H1 (cell line): ENCODE results near the gene DPY19L3. TPM values are rescaled to one million over a fixed set of nuclear protein-coding genes. Genes with fewer than 3 reads are reported as not detected.

ENCODE experiments used
- CTCF ChIA-PET: fragments of 300-600 bp; sonication (Branson Sonifier 250); formaldehyde crosslinking; loops from one replicate; lab custom pipeline; 2021; ENCODE audit not compliant: partially characterized antibody; lab: Charles Lee
- POLR2A ChIA-PET: fragments of 300-600 bp; sonication (Branson Sonifier 250); formaldehyde crosslinking; loops from one replicate; lab custom pipeline; 2021; ENCODE audit warnings: inconsistent platforms; ENCODE audit not compliant: partially characterized antibody; lab: Charles Lee
- DNase-seq, 2 experiments: peaks; one replicate each; pipeline versions ENCODE4 v3.0.0 to v3.0.0-alpha.2; 2010 to 2022; ENCODE audit warnings: low spot score in 2 of 2, low read depth in 1 of 2, mixed read lengths in 1 of 2
- FAIRE-seq: peaks from 2 replicates; lab custom pipeline; 2011; peaks lifted over from hg19 to GRCh38; lab: Jason Lieb, UNC
- H2AFZ ChIP-seq: 2 replicates; pipeline ENCODE4 v1.8.1; 2012; ENCODE audit warnings: low read length, inconsistent platforms
- H2AK5ac ChIP-seq: 2 replicates; pipeline ENCODE4 v1.6.1; 2013; ENCODE audit warnings: low read depth, low read length
- H2BK120ac ChIP-seq: replicated peaks from 2 replicates; pipeline ENCODE3; 2013; ENCODE audit warnings: low read depth, low read length, inconsistent platforms
- H2BK12ac ChIP-seq: 2 replicates; pipeline ENCODE4 v1.6.1; 2013; ENCODE audit warnings: low read depth, low read length
- H2BK15ac ChIP-seq: 2 replicates; pipeline ENCODE4 v1.6.1; 2013; ENCODE audit warnings: low read length
- H2BK20ac ChIP-seq: 2 replicates; pipeline ENCODE4 v1.6.1; 2013; ENCODE audit warnings: low read length
- H2BK5ac ChIP-seq: 2 replicates; pipeline ENCODE4 v1.6.1; 2013; ENCODE audit warnings: low read depth, low read length
- H3K14ac ChIP-seq: 2 replicates; pipeline ENCODE4 v1.6.1; 2013; ENCODE audit warnings: inconsistent platforms; ENCODE audit not compliant: insufficient read length
- H3K18ac ChIP-seq: 2 replicates; pipeline ENCODE4 v1.6.1; 2013; ENCODE audit warnings: low read length; ENCODE audit errors: extremely low read depth
- H3K23ac ChIP-seq: 2 replicates; pipeline ENCODE4 v1.6.1; 2013; ENCODE audit warnings: inconsistent platforms; ENCODE audit not compliant: insufficient read length
- H3K23me2 ChIP-seq: 2 replicates; pipeline ENCODE4 v1.6.1; 2013; ENCODE audit warnings: low read depth, low read length
- H3K27ac ChIP-seq: 2 replicates; pipeline ENCODE4 v1.6.1; 2011; ENCODE audit warnings: low read depth, low read length, inconsistent platforms
- H3K27me3 ChIP-seq, 4 experiments: replicated peaks in 1 of 4; 1 replicate in 1 of 4; 2 replicates in 3 of 4; pipeline versions ENCODE4 v1.6.1 to v1.8.1; 2011 to 2013; ENCODE audit warnings: low read length in 3 of 4, mild to moderate bottlenecking in 3 of 4, inconsistent platforms in 2 of 4, mixed read lengths in 2 of 4, moderate library complexity in 1 of 4; ENCODE audit not compliant: control insufficient read depth in 3 of 4, insufficient read depth in 3 of 4; ENCODE audit errors: extremely low read depth in 1 of 4
- H3K36me3 ChIP-seq, 4 experiments: 2 replicates each; pipeline versions ENCODE4 v1.6.1 to v1.8.1; 2011 to 2013; ENCODE audit warnings: mild to moderate bottlenecking in 4 of 4, low read length in 3 of 4, moderate library complexity in 2 of 4, control low read depth in 1 of 4, inconsistent platforms in 1 of 4; ENCODE audit not compliant: insufficient read depth in 4 of 4, control insufficient read depth in 2 of 4
- H3K4ac ChIP-seq: replicated peaks from 2 replicates; pipeline ENCODE3; 2013; ENCODE audit warnings: low read length, low read depth, mixed read lengths, inconsistent platforms; ENCODE audit not compliant: insufficient read length
- H3K4me1 ChIP-seq, 4 experiments: replicated peaks in 1 of 4; 1 replicate in 1 of 4; 2 replicates in 3 of 4; pipeline versions ENCODE4 v1.6.1 to v1.8.1; 2011 to 2013; ENCODE audit warnings: low read length in 3 of 4, inconsistent platforms in 2 of 4, mixed read lengths in 1 of 4; ENCODE audit not compliant: insufficient read depth in 4 of 4, control insufficient read depth in 3 of 4
- H3K4me2 ChIP-seq, 2 experiments: 2 replicates each; pipeline versions ENCODE4 v1.6.1 to v1.8.1; 2011 to 2013; ENCODE audit warnings: low read depth in 2 of 2, low read length in 2 of 2, control low read depth in 1 of 2, inconsistent platforms in 1 of 2, mild to moderate bottlenecking in 1 of 2; ENCODE audit not compliant: insufficient read depth in 1 of 2
- H3K4me3 ChIP-seq, 4 experiments: fragments of 200-600, 300-600 bp in 1 of 4; sonication (generic), shearing (Covaris generic), sonication (Bioruptor Twin) in 1 of 4; 2 replicates each; pipeline versions ENCODE4 v1.5.1 to v1.8.1; 2011 to 2016; ENCODE audit warnings: low read length in 4 of 4, low read depth in 3 of 4, control low read depth in 2 of 4, inconsistent platforms in 2 of 4, mild to moderate bottlenecking in 2 of 4, mixed read lengths in 1 of 4, moderate library complexity in 1 of 4; ENCODE audit not compliant: insufficient read depth in 2 of 4; ENCODE audit errors: extremely low read depth in 1 of 4
- H3K56ac ChIP-seq: replicated peaks from 2 replicates; pipeline ENCODE3; 2013; ENCODE audit warnings: low read depth, mild to moderate bottlenecking, mixed read lengths, low read length, inconsistent platforms; ENCODE audit not compliant: insufficient read length
- H3K79me1 ChIP-seq: 2 replicates; pipeline ENCODE4 v1.6.1; 2013; ENCODE audit warnings: low read depth, low read length, control low read depth
- H3K79me2 ChIP-seq, 2 experiments: 2 replicates each; pipeline versions ENCODE4 v1.6.1 to v1.8.1; 2012 to 2013; ENCODE audit warnings: low read length in 2 of 2, mild to moderate bottlenecking in 2 of 2, inconsistent platforms in 1 of 2; ENCODE audit not compliant: insufficient read depth in 2 of 2, control insufficient read depth in 1 of 2
- H3K9ac ChIP-seq, 4 experiments: replicated peaks in 1 of 4; 1 replicate in 1 of 4; 2 replicates in 3 of 4; pipeline versions ENCODE4 v1.6.1 to v1.8.1; 2011 to 2013; ENCODE audit warnings: low read depth in 3 of 4, low read length in 3 of 4, control low read depth in 2 of 4, mild to moderate bottlenecking in 2 of 4, moderate library complexity in 2 of 4, inconsistent platforms in 1 of 4; ENCODE audit errors: extremely low read depth in 1 of 4
- H3K9me3 ChIP-seq, 2 experiments: 2 replicates each; pipeline versions ENCODE4 v1.6.1 to v1.8.1; 2012 to 2013; ENCODE audit warnings: mild to moderate bottlenecking in 2 of 2, moderate library complexity in 2 of 2, control low read depth in 1 of 2, inconsistent platforms in 1 of 2, low read depth in 1 of 2, low read length in 1 of 2, mixed read lengths in 1 of 2; ENCODE audit not compliant: insufficient read depth in 2 of 2
- H4K20me1 ChIP-seq, 2 experiments: replicated peaks in 1 of 2; 2 replicates each; pipeline versions ENCODE3 to v1.8.1; 2011 to 2013; ENCODE audit warnings: inconsistent platforms in 2 of 2, low read length in 2 of 2, mild to moderate bottlenecking in 1 of 2; ENCODE audit not compliant: insufficient read depth in 2 of 2, control insufficient read depth in 1 of 2
- H4K5ac ChIP-seq: 2 replicates; pipeline ENCODE4 v1.6.1; 2013; ENCODE audit warnings: low read length, low read depth, mixed read lengths, inconsistent platforms; ENCODE audit not compliant: insufficient read length
- H4K8ac ChIP-seq: 2 replicates; pipeline ENCODE4 v1.8.0; 2013; ENCODE audit warnings: mild to moderate bottlenecking, moderate library complexity, low read length, inconsistent platforms; ENCODE audit not compliant: insufficient read depth; ENCODE audit errors: extremely low read depth
- H4K91ac ChIP-seq: replicated peaks from 2 replicates; pipeline ENCODE3; 2013; ENCODE audit warnings: low read length, mixed read lengths, inconsistent platforms; ENCODE audit not compliant: insufficient read length
- CHD1 ChIP-seq: IDR thresholded peaks from 2 replicates; pipeline ENCODE4 v1.6.1; 2012; ENCODE audit warnings: low read depth, low read length, improper control_type of control experiment
- CHD2 ChIP-seq: IDR thresholded peaks from 2 replicates; pipeline ENCODE4 v1.6.1; 2012; ENCODE audit warnings: low read length, improper control_type of control experiment
- E2F6 ChIP-seq: IDR thresholded peaks from 2 replicates; pipeline ENCODE4 v1.6.1; 2012; ENCODE audit warnings: inconsistent platforms
- EP300 ChIP-seq, 2 experiments: IDR thresholded peaks; 1 replicate in 1 of 2; 2 replicates in 1 of 2; pipeline ENCODE4 v1.6.1; 2011 to 2012; ENCODE audit warnings: low read depth in 2 of 2, low read length in 2 of 2, mild to moderate bottlenecking in 2 of 2, borderline replicate concordance in 1 of 2, inconsistent platforms in 1 of 2, moderate library complexity in 1 of 2
- MAX ChIP-seq: IDR thresholded peaks from 2 replicates; pipeline ENCODE4 v1.6.1; 2012; ENCODE audit warnings: inconsistent platforms
- PHF8 ChIP-seq: fragments of 200-600 bp; sonication (generic); conservative IDR thresholded peaks from 2 replicates; pipeline ENCODE4 v1.7.1; 2012; ENCODE audit warnings: low read depth, mild to moderate bottlenecking, inconsistent platforms, low read length, moderate library complexity
- POU5F1 ChIP-seq: IDR thresholded peaks from 2 replicates; pipeline ENCODE4 v1.6.1; 2011; ENCODE audit warnings: low read depth, mild to moderate bottlenecking, low read length, moderate library complexity
- RFX5 ChIP-seq: IDR thresholded peaks from 2 replicates; pipeline ENCODE4 v1.6.1; 2011; ENCODE audit warnings: low read depth, low read length, improper control_type of control experiment, borderline replicate concordance
- SIN3A ChIP-seq, 2 experiments: IDR thresholded peaks in 1 of 2; conservative IDR thresholded peaks in 1 of 2; 2 replicates each; pipeline ENCODE4 v1.6.1; 2011 to 2012; ENCODE audit warnings: low read length in 2 of 2, improper control_type of control experiment in 1 of 2, low read depth in 1 of 2, mild to moderate bottlenecking in 1 of 2
- SIX5 ChIP-seq: IDR thresholded peaks from 2 replicates; pipeline ENCODE4 v1.6.1; 2011; ENCODE audit warnings: mild to moderate bottlenecking, low read depth, low read length
- TAF1 ChIP-seq: IDR thresholded peaks from 2 replicates; pipeline ENCODE4 v1.6.1; 2011; ENCODE audit warnings: mild to moderate bottlenecking, low read depth, low read length
- WGBS, 2 experiments: shearing (Covaris generic) in 1 of 2; methylation state at CpG; one replicate each; pipeline versions ENCODE4 v1.1.6 to v1.1.7; 2013 to 2015; ENCODE audit warnings: low lambda C conversion rate in 2 of 2, mixed read lengths in 2 of 2, inconsistent platforms in 1 of 2, low coverage in 1 of 2, missing lambda C conversion rate in 1 of 2; ENCODE audit not compliant: insufficient replicate concordance in 2 of 2, insufficient coverage in 1 of 2, insufficient read length in 1 of 2; ENCODE audit errors: extremely low coverage in 1 of 2, missing lambda C conversion rate in 1 of 2; 5-methylcytosine and 5-hydroxymethylcytosine counted together
- polyA plus RNA-seq, 7 experiments: library from polyadenylated mRNA; depleted of rRNA in 3 of 7; stranded (reverse) in 5 of 7; unstranded in 2 of 7; fragments of >200 nt in 5 of 7; fragments of 200-250 nt in 2 of 7; gene quantifications; 1 replicate in 5 of 7; 2 replicates in 1 of 7; 4 replicates in 1 of 7; pipeline versions ENCODE4 v1.2.1 to v1.2.3, GENCODE V29; 2011 to 2013; ENCODE audit warnings: missing spikeins in 2 of 7, mixed read lengths in 2 of 7
- total RNA-seq: library from RNA; stranded (reverse); fragmentation: NEBNext Ultra II Directional; extraction: Animal tissue kit (Norgen Biotek cat#: 25700); gene quantifications from 2 replicates; pipeline ENCODE4 v1.2.1, GENCODE V29; 2021

Gene DPY19L3
- total and polyA plus RNA-seq, 2 of the 8 experiments (the other 6 are each of a cell fraction or from before 2014, with no cell fraction given), result 35.3 to 60.2 TPM

- no peak for FAIRE-seq
- no peaks in the 10 kb centered on the region for H3K27me3 ChIP-seq
- no peak overlapping the region for H3K18ac ChIP-seq
- H3K4me3 ChIP-seq, result no peak overlapping the region
- H4K5ac ChIP-seq, result no peak overlapping the region
- H2BK20ac ChIP-seq, result no peak overlapping the region
- WGBS, 2 experiments, result 92% methylated on average over 2 of the region's 2 CpGs; no CpG with 5 or more reads in 1 of the 2 experiments
- H2BK5ac ChIP-seq, result no peak overlapping the region
- H2BK120ac ChIP-seq, result no peak overlapping the region
- no peak overlapping the region for H3K27ac ChIP-seq
- H4K91ac ChIP-seq, result no peak overlapping the region
- H2AK5ac ChIP-seq, result no peak overlapping the region
- H3K56ac ChIP-seq, result no peak overlapping the region
- H4K8ac ChIP-seq, result no peak overlapping the region
- H4K20me1 ChIP-seq, result no peaks in the 10 kb centered on the region
- H3K4me2 ChIP-seq, result no peak overlapping the region
- no peaks in the 10 kb centered on the region for H3K4me1 ChIP-seq
- DNase-seq, result no peak
- H3K4ac ChIP-seq, result no peak overlapping the region
- ChIA-PET POLR2A (no interaction called here), CTCF (interaction anchor here (0.7 to 4.9 kb wide), 4 partner anchors 10 to 266 kb away, joined by 3 to 24 read pairs (median 7); no protein-coding TSS in a partner anchor)
- no peak overlapping the region for H3K9ac ChIP-seq
- no peak overlapping the region for H2AFZ ChIP-seq
- peaks cover 0 to 21% (median 10%) of the 10 kb centered on the region in 4 experiments; a peak in 5 of 8 replicates for H3K36me3 ChIP-seq
- H3K14ac ChIP-seq, result no peak overlapping the region
- TF ChIP-seq CHD1 (no peak), TAF1 (no peak), PHF8 (no peak), EP300 (IDR thresholded peaks at IDR 0.05; ENCODE audit: borderline replicate concordance in 1 of 2, low read depth in 2 of 2, low read length in 2 of 2) (no peak), SIN3A (conservative IDR thresholded peaks at IDR 0.05 in 1 of 2, IDR thresholded peaks at IDR 0.05 in 1 of 2; ENCODE audit: low read depth in 1 of 2, low read length in 2 of 2) (no peak), SIX5 (no peak), CHD2 (no peak), POU5F1 (no peak), E2F6 (no peak), RFX5 (no peak), MAX (no peak)
- no peaks in the 10 kb centered on the region for H3K23me2 ChIP-seq
- H3K23ac ChIP-seq, result no peak overlapping the region
- H3K9me3 ChIP-seq, result no peaks in the 10 kb centered on the region
- H3K79me1 ChIP-seq, result no peaks in the 10 kb centered on the region
- H2BK15ac ChIP-seq, result no peak overlapping the region
- no peaks in the 10 kb centered on the region for H3K79me2 ChIP-seq
- no peak overlapping the region for H2BK12ac ChIP-seq
Measured at GRCh38 chr19:32464279-32464678, 58.7 kb downstream of the DPY19L3 start.
